22Rv1 (cell line): Measurements from ENCODE around the gene PDGFRB.

Experiments
- CTCF ChIP-seq: fragments of 450-650 bp; IDR thresholded peaks from 2 replicates; pipeline ENCODE4 v1.5.1; 2017; ENCODE audit warnings: mild to moderate bottlenecking
- ZFX ChIP-seq: fragments of 450-650 bp; IDR thresholded peaks from 2 replicates; pipeline ENCODE4 v1.6.1; 2017; ENCODE audit warnings: antibody characterized with exemption, borderline replicate concordance

GRCh38 chr5:150119421-150120061, 36.1 kb downstream of the PDGFRB start:
- TF ChIP-seq CTCF (no peak), ZFX (no peak)
